ENCODE results near the gene PRR16.

Gene PRR16

DNA sequence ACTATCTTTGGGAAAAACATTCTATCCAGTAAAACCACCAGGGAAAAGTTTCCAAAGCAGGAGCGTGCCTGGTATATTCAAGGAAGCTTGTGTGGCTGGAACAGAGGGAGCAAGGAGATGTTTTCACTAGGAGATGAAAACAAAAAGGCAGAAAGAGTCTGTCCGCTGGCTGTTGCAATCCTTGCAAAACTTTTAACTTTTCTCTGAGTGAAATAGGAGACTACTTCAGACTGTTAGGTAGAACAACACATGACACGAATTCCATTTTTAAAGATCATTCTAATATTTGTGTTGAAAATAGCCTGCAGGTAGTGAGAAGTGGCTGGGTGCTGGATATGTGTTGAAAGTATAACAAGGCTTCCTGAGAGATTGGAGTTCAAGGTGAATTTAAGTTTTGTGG, 69.5 kb downstream of the PRR16 start:
- Histone ChIP-seq H3K27me3 (replicated peaks; ENCODE audit: control insufficient read depth, insufficient read depth, low read length) (no peaks in the 10 kb centered on the region), H3K4me3 (replicated peaks; ENCODE audit: low read depth, low read length) (no peak overlapping the region), H3K36me3 (ENCODE audit: control insufficient read depth, insufficient read depth, low read length) (no peaks in the 10 kb centered on the region)
- DNase-seq (ENCODE audit: extremely low read depth, insufficient read length): no peak
- TF ChIP-seq, protein P1, sequence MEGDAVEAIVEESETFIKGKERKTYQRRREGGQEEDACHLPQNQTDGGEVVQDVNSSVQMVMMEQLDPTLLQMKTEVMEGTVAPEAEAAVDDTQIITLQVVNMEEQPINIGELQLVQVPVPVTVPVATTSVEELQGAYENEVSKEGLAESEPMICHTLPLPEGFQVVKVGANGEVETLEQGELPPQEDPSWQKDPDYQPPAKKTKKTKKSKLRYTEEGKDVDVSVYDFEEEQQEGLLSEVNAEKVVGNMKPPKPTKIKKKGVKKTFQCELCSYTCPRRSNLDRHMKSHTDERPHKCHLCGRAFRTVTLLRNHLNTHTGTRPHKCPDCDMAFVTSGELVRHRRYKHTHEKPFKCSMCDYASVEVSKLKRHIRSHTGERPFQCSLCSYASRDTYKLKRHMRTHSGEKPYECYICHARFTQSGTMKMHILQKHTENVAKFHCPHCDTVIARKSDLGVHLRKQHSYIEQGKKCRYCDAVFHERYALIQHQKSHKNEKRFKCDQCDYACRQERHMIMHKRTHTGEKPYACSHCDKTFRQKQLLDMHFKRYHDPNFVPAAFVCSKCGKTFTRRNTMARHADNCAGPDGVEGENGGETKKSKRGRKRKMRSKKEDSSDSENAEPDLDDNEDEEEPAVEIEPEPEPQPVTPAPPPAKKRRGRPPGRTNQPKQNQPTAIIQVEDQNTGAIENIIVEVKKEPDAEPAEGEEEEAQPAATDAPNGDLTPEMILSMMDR (IDR thresholded peaks at IDR 0.05; ENCODE audit: insufficient read depth, low read length, poor library complexity, severe bottlenecking): no peak

DNA sequence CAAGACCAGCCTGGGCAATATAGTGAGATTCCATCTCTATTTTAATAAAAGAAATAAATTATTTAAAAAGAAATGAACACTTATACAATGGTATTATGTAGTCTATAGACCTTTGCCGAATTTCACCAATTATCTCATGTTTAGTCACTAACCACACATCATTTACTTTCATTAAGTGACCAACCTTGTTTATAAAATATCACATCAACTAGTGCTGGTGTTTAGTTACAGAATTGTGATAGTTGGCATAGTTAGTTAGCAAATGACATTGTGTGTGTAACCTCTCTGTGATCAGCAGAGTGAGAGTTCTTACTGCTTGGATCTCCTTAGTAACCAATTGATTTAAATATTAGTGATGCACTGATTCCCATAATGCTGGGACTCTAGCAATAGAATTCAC, 71.8 kb downstream of the PRR16 start:
- TF ChIP-seq, protein P1 (IDR thresholded peaks at IDR 0.05; ENCODE audit: insufficient read depth, low read length, poor library complexity, severe bottlenecking): no peak
- Histone ChIP-seq H3K36me3 (ENCODE audit: control insufficient read depth, insufficient read depth, low read length) (no peaks in the 10 kb centered on the region), H3K27me3 (replicated peaks; ENCODE audit: control insufficient read depth, insufficient read depth, low read length) (no peaks in the 10 kb centered on the region), H3K4me3 (replicated peaks; ENCODE audit: low read depth, low read length) (no peak overlapping the region)
- DNase-seq (ENCODE audit: extremely low read depth, insufficient read length): no peak

DNA sequence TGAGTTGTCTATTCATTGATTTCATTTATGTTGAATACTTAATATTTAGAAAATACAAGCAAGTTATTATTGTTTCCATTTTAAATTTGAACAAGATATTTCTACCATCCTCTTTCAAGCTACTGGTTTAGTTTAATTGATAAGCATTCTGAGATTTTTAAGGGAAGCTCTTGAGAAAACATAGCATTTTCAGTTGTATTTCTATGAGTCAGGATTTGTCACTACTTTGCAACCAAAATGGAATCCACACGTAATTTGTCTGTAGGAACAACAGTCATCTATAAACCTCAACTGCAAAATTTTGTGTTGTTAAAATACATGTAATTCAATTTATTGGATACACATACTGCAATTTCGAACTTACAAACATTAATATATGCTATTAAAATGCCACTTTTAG, 74.0 kb downstream of the PRR16 start:
- DNase-seq (ENCODE audit: extremely low read depth, insufficient read length): no peak
- H3K36me3 ChIP-seq (ENCODE audit: control insufficient read depth, insufficient read depth, low read length): no peaks in the 10 kb centered on the region
- TF ChIP-seq, protein P1 (IDR thresholded peaks at IDR 0.05; ENCODE audit: insufficient read depth, low read length, poor library complexity, severe bottlenecking): no peak
- H3K27me3 ChIP-seq (replicated peaks; ENCODE audit: control insufficient read depth, insufficient read depth, low read length): no peaks in the 10 kb centered on the region
- H3K4me3 ChIP-seq (replicated peaks; ENCODE audit: low read depth, low read length): no peak overlapping the region

DNA sequence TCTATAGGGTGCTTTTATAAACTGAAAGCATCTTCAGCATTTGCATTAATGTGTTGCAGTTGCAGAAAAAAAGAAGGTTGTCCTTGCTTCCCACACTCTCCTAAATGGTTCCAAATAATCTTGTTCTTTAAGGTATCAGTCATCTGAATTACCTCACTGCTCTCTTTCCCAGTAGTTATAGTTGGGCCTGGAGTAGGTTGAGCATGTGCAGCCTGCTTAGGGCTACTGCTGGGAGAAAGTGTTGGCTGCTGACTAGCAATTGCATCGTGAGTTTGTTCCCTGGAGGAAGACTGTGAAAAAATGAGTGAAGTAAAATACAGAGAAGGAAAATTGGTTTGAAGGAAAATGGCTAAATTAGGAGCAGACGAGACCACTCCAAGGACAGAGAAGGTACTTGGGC, 74.5 kb downstream of the PRR16 start:
- TF ChIP-seq, protein P1 (IDR thresholded peaks at IDR 0.05; ENCODE audit: insufficient read depth, low read length, poor library complexity, severe bottlenecking): no peak
- no peaks in the 10 kb centered on the region for H3K27me3 ChIP-seq (replicated peaks; ENCODE audit: control insufficient read depth, insufficient read depth, low read length)
- no peaks in the 10 kb centered on the region for H3K36me3 ChIP-seq (ENCODE audit: control insufficient read depth, insufficient read depth, low read length)
- DNase-seq (ENCODE audit: extremely low read depth, insufficient read length): no peak
- no peak overlapping the region for H3K4me3 ChIP-seq (replicated peaks; ENCODE audit: low read depth, low read length)

DNA sequence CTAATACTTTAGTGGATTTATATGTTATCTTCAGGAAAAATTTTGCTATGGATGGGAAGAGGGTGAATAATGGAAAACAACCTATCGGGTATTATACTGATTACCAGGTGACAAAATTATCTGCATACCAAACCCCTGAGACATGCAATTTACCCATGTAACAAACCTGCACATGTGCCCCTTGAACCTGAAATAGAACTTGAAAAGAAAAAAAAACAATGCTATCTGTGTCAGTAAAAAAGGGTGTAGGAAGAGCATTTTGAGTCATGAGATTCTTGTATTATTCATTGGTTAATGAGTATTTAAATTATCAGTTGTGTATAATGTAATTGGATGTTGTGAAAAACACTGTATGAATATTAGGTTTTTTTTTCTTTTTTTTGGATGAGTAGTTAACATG, 75.4 kb downstream of the PRR16 start:
- Histone ChIP-seq H3K36me3 (ENCODE audit: control insufficient read depth, insufficient read depth, low read length) (no peaks in the 10 kb centered on the region), H3K4me3 (replicated peaks; ENCODE audit: low read depth, low read length) (no peak overlapping the region), H3K27me3 (replicated peaks; ENCODE audit: control insufficient read depth, insufficient read depth, low read length) (no peaks in the 10 kb centered on the region)
- TF ChIP-seq, protein P1 (IDR thresholded peaks at IDR 0.05; ENCODE audit: insufficient read depth, low read length, poor library complexity, severe bottlenecking): no peak
- no peak for DNase-seq (ENCODE audit: extremely low read depth, insufficient read length)

DNA sequence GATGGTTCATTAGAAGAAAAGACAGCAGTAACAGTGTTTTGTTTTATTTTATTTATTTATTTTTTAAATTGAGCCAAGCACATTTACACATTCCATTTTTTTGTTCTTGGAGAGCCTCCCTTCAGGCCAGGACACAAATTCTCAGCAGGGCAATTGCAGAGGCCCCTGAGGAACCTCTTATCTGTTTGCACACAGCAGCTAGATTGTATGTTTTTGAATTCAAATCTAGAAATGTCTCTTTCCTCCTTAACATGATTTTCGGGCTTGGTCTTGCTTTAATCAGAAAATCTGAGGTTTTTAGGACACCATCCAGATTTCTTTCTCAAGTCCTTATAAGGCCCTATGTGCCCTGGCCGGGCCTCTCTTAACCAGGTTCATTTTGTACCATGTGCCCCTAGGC, 76.0 kb downstream of the PRR16 start:
- no peak for DNase-seq (ENCODE audit: extremely low read depth, insufficient read length)
- H3K27me3 ChIP-seq (replicated peaks; ENCODE audit: control insufficient read depth, insufficient read depth, low read length): no peaks in the 10 kb centered on the region
- TF ChIP-seq, protein P1 (IDR thresholded peaks at IDR 0.05; ENCODE audit: insufficient read depth, low read length, poor library complexity, severe bottlenecking): no peak
- H3K4me3 ChIP-seq (replicated peaks; ENCODE audit: low read depth, low read length): no peak overlapping the region
- H3K36me3 ChIP-seq (ENCODE audit: control insufficient read depth, insufficient read depth, low read length): no peaks in the 10 kb centered on the region
